HT1080 (cell line): ENCODE measurements around the gene QSER1. TPM values are rescaled to one million over a fixed set of nuclear protein-coding genes. Genes with fewer than 3 reads are reported as not detected.
"Not testable (repeated sequence)": the region's sequence is repeated elsewhere in the genome, so short reads cannot be mapped to it uniquely, and the experiment has no call there.

ENCODE experiments used
- DNase-seq: peaks from one replicate; pipeline ENCODE4 v3.0.0-alpha.2; 2015; ENCODE audit warnings: low read depth
- total RNA-seq: library from RNA; depleted of rRNA; stranded (reverse); fragments of >200 nt; shearing (Covaris generic); gene quantifications from 2 replicates; pipeline ENCODE4 v1.2.3, GENCODE V29; 2014

QSER1 gene
- total RNA-seq, 1 experiment from 2014 or later = 24.7 TPM

GRCh38 chr11:33000181-33000580 lies 107.6 kb downstream of the QSER1 start:
- peak; percentile 86 for DNase-seq

DNA sequence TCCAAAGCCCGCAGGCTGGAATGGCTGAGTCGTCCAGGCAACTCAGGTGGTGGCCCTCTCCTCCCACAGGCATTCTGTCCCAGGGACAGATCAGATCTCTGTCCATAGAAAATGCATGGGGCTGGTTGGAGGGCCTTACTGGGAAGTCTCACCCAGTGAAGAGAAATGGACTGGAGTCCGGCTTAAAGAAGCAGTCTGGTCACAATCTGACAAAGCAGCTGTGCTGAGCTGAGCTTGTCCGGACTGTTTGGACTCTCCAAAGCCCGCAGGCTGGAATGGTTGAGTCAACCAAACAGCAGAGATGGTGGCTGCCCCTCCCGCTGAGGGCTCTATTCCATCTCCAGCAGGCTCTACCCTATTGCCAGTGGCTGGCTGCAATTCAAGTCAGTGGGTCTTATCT lies 108.7 kb downstream of the QSER1 start:
- no peak for DNase-seq

GRCh38 chr11:33001751-33002542 lies 109.3 kb downstream of the QSER1 start:
- no peak for DNase-seq

DNA sequence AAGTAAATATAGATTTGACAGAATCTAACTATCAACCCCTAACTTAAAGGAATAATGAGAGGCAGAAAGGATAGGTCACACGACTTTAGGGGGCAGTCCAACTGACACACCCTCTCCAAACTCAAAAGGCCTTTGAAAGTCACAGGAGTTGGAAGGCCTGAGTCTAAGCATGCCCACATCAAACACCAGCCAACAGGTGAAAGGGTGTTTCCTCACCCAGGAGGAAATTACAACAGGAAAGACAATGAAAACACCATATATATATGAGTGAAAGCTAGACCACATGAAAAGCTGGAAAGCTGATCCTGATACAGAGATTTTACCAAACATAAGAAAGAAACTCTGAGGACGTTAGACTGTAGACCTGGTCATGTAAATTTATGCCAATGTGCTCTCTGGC lies 112.6 kb downstream of the QSER1 start:
- no peak for DNase-seq

- DNase-seq = no peak
These were observed 113.4 kb downstream of the QSER1 start for GRCh38 chr11:33006010-33006409.

- no peak for DNase-seq
These were observed 121.1 kb downstream of the QSER1 start for GRCh38 chr11:33013755-33014154.

DNA sequence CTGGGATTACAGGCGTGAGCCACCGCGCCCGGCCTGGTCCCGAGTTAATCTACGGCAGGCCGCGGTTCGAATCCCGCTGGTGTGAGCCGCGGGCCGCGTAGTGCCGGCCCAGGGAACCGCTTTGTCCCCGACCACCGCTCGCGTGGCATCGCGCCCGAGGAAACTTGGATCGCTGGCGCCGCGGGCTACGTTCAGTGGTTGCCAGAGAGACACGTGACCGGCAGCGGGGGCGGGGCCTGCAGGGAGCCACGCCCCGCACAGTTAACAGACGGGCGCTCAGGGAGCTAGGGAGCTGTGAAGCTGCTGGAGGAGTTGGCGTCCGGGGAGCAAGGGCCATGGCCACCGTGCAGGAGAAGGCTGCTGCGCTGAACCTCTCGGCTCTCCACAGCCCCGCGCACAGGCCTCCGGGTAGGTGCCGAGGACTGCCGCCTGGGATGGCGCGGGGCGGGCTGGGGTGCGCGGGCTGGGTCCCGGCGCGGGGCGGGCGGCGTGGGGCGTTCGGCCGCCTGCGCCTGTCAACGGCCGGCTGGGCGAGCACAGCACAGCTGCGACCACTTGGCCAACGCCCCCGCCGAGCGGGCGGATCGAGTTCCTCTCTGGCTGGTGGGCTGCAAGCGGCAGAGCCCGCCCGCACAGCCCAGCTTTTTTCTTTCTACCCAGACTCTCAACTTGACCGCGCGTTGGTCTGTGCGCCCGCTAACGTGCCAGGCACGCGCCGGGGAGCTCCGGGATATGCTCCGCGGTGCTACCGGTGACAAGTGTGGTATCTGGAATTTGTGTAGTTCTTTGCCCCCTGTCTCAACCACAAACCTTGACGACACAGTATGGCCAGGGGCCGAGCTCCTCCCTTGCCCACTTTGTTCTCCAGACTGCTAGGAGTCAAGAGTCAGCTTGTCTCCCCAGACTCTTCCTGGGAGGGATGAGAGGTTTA lies 123.3 kb downstream of the QSER1 start, which contains the start of gene DEPDC7:
DEPDC7 (plus strand) TSS at position 258 of the 931 bp plus-strand sequence; CDS start at position 336, 78 bp downstream.
- peak; percentile 58 for DNase-seq

- DNase-seq = no peak
These were observed 124.0 kb downstream of the QSER1 start for GRCh38 chr11:33016654-33017053.

DNA sequence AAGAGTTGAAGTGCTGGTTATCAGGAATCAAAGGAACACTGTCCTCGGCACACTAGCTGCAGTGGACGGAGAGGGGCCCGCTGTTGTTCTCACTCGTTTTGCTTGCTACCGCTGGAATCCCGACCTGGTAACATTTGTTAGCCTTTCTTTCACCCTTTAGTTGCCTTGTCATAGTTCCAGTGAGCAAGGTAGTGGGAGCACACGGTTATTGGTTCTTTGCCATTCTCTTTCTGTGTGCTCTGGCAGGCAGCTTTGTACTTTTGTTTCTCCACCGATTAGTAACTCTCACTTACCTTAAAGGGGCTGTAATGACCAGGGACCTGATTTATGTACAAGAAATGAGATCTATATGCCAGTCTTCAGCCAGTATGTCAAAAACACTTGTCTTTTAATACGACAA lies 124.9 kb downstream of the QSER1 start:
- DNase-seq = no peak

DNA sequence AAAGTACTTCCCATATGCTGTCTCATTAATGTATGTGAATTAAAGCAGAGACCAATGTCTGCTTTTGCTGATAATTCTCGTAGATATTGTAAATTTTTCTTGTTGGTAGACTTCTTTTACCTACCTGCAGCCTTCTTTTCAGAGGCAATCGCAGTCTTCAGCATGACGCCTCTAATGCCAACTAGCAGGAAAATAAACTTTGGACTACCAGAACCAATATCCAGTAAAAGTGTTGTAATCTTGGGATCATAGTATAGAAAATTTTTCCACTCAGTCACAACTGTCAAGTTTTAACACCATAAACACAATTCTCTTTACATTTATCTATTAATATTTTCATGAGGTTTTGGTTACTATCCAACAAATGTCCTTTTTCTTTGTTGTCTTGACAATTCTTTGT lies 125.4 kb downstream of the QSER1 start:
- DNase-seq = no peak

DNA sequence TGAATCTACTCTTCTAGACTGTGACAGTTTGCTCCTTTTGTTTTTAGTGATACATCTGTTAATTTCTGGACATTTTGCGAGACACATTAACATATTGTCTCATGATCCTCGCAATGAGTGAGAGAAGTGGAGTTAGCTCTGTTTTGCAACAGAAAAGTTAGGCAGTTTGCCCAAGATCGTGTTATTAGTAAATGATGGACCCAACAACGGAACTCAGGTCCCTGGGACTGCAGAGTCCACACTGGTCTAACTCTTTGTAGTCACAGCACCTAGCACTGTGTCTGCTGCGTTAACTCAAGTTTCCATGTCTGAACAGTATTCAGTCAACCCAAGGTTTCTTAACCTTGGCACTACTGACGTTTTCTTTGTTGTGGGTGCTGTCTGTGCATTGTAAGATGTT lies 126.2 kb downstream of the QSER1 start:
- no peak for DNase-seq

GRCh38 chr11:33021501-33021900 lies 128.9 kb downstream of the QSER1 start:
- no peak for DNase-seq

DNA sequence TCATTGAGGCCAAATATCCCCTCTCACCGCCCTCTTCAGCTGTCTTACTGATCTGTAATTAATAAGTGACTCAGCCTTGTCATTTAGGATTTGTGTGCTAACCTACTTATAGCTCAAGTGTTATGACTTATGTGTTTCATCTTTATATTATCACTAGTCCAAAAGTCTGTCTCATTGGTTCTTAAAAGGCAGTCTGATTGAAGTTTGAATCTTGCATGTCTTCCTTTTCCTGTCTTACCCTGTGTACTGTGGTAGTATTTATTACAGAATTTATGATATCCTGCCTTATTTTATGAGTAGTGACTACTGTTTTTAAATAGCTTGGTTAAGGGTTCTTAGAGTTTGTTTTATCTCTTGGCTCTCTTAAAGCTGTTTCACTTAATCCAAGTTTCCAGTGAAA lies 129.3 kb downstream of the QSER1 start:
- no peak for DNase-seq

DNA sequence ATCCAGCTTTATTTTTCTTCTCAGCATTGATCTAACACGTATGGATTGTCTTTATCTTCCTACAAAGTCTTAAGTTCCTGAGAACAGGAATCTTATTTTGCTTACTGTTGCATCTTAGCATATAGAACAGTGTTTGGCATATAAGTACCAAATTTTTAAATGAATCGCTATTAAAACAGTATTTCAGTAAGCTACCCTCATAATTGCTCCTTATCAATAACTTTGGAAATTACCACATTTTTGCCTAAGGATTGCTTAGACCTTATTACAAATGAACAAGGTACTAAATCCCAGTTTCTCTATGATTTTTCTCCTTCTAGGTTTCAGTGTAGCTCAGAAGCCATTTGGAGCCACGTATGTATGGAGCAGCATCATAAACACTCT lies 132.7 kb downstream of the QSER1 start:
- no peak for DNase-seq

DNA sequence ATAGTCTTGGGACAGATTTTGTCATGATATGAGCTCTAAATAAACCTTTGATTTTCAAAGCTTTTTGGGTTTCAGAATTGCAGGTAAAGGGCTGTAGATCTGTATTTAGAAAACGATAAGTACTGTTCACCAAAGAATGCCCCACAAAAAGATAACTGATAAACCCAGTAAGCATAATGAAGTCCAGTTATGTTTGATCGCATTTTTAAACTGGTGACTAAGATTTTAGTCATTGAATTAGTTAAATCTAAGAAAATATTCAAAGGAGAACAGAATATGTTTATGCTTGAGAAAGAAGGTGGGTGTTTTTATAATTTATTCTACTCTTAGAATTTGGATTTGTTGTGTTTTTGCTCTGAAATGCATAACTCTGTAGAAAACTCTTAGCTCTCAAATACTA lies 134.6 kb downstream of the QSER1 start:
- DNase-seq = no peak

DNA sequence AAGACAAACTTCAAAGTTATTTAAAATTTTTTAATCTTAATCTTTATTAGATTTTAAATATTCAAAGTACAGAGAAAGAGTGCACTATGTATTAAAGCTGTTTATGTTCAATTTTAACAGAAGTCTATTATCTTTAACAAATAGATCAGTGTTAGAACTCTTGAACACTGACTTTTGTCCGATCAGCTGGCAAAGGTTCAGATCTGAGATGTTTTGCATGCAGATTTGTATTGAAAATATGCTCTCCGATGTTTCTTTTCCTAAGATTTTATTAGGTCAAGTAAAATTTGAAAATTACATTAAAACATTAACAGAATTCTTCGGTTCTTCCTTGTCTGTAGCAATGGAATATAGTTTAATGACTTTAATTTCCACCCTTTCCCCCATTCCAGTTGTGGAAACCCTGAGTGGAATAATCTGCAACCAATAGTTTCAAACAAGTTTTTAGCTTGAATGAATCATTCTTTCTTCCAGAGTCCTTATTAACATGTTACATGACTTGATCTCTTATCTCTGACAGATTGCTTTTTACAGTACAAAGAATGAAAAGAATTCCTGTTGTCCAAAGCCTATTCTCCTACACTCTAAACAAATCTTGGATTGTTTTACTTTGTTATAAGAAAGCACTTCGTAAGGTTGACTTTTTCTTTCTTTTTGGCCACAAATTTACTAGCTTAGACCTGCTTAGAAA lies 135.4 kb downstream of the QSER1 start:
- DNase-seq = no peak

DNA sequence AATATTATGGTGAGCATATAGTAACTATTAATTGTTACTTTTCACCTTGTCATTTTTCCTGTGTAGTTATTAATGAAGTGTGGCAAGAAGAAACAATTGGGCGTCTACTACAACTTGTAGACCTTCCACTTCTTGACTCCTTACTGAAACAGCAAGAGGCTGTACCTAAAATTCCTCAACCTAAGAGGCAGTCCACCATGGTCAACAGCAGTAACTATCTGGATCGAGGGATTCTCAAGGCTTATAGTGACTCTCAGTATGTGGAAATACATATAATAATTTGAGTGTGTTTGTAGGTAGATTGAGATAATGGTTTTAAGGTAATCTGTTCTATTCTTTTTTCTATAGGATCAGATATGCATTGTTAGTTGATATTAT lies 135.9 kb downstream of the QSER1 start:
- no peak for DNase-seq

GRCh38 chr11:33029218-33029617 lies 136.6 kb downstream of the QSER1 start:
- not testable (repeated sequence) for DNase-seq
